ENCODE measurements around the gene BIRC3.
"Not testable (repeated sequence)": the region's sequence is repeated elsewhere in the genome, so short reads cannot be mapped to it uniquely, and the experiment has no call there.

The BIRC3 gene

DNA sequence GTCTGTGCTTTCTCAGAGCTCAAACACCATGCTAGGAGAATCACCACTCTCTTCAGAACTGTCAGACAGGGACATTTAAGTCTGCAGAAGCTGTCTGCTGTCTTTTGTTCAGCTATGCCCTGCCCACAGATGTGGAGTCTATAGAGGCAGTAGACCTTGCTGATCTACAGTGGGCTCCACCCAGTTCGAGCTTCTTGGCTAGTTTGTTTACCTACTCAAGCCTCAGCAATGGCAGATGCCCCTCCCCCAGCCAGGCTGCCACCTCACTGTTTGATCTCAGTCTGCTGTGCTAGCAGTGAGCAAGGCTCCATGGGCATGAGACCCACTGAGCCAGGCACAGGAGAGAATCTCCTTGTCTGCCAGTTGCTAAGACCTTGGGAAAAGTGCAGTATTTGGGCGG lies 16.4 kb upstream of the BIRC3 start:
- DNase-seq: not testable (repeated sequence)

DNA sequence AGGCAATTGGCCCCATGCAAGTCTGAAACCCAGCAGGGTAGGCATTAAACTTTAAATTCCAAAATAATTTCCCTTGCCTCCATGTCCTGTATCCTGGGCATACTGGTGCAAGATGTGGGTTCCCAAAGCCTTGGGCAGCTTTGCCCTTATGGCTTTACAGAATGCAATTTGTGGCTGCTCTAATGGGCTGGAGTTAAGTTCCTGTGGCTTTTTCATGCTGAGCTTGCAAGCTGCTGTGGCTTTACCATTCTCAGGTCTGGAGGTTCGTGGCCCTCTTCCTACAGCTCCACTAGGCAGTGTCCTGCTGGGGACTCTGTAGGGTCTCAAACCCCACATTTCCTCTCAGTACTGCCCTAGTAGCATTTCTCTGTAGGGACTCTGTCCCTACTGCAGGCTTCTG lies 15.0 kb upstream of the BIRC3 start:
- DNase-seq: no peak

DNA sequence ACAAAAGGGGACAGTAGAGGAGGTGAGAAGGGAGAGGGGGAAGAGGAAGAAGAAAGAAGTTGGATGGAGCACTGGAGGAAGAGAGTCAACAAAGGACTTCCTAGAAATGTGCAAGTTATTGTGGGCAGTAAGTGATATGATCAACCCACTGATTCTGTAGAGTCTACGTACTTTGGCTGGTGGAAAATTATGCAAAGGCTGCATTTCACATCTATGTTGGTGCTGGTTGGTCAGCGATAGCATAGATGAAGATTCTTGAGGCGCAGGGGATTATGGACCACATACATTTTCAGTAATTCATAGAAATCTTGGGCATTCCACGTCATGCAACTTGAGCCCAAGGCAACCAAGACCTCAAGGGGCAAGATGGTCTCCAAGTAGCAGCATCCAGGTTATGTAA lies 12.6 kb upstream of the BIRC3 start:
- DNase-seq: no peak

DNA sequence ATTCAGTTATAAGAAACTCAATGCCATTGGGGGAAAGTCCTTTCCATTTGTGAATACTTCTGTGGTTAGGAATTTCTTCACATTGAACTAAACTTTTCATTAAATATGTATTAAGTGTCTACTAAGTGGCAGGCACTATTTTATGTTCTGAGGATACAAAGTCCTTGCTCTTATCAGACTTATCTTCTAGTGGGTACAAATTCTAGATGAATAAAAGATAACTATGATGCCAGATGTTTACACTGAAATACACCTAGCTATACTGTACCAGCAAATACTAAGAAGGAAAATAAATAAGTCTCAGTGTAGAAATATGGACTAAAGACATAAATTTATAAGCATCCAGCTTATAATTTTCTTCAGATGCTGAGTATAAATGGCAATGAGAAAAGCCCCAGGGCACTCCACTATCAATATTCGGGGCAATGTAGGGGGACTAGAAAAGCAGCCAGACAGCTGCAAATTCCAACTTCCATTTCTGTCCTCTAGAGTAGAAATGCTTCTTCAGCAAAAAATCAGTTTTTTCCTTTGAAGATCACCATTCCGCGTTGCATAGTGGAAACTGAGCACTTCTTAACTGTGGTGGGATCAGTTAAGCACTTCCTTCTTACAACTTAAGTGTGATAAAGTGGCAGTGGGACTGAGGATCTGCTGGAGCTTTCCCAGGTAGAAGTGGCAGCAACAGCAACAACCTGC lies 11.8 kb upstream of the BIRC3 start:
- no peak for DNase-seq

DNA sequence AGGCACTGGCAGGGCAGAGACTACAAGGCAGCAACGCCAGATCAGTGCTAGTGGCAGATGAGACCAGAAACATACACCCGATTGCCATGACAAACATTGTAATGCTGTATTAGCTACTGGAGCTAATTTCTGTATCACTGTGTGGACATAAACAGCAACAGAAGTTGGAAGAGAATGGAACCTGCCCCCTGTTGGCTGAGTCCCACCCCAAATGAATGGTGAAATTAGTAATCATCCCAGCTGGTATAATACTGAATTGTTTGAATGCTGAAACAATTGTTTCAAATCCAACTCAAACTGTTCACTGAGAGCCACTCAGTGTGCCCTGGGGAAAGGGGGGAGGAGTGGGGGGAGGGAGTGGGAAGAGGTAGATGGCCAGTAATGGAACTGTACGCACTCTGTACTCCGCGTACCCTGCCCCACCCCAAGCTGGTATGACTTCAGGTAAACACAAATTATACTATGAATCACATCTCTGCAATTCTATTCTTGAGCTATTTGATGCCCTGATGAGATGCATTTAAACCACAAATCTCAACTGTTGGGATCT lies 11.2 kb upstream of the BIRC3 start:
- DNase-seq: no peak

DNA sequence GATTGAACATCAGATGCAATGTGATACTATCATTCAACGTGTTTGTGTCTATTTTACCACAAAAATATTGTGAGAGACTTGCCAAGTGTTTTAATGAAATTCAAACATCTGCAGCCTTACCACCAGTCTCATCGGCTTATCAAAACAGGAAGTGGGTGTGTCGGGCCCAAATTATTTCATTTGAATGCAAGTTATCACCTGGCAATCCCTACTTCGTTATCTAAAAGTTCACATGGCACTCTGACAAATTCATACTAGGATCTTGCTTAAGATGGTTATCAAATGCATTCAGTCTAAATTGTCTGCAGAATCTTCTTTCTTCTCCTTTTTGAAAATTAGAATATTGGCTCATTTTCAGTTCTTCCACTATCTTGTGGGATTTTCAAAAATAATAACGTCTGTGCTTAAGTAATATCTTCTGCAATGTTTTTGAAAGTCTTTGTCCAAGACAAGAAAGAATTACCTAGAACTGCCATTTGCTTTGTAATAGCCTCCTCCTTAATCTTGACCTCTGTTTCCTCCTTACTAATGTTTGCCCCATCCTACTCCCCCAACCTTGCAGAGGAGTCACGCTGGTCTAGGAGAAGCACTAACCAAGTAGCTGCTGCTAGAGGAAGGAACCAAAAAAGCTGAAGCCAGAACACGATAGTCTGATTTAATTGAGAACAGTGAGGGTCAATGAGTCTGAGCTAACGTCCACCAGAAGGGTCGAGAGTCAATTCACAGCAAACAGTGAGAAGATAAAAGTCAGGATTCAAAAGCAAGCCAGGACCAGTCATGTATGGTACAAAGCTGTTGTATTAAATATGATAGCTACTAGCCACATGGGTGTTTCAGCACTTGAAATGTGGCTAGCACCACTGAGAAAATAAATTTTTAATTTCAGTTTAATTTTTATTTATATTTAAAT lies 10.2 kb upstream of the BIRC3 start:
- DNase-seq: no peak

DNA sequence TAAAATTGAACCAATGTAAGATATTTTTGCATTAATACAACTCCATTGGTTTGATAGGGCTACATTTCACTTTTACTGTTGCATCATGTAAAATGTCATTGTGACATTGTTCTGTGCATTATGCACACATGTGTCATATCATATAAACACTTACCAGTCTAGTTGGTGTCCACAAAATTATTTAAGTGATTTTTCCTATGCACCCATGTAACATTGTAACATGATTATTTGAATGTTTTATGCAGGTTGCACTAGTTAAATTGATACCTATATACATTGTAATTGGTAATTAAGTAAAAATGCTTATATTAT lies 9.6 kb upstream of the BIRC3 start:
- no peak for DNase-seq

DNA sequence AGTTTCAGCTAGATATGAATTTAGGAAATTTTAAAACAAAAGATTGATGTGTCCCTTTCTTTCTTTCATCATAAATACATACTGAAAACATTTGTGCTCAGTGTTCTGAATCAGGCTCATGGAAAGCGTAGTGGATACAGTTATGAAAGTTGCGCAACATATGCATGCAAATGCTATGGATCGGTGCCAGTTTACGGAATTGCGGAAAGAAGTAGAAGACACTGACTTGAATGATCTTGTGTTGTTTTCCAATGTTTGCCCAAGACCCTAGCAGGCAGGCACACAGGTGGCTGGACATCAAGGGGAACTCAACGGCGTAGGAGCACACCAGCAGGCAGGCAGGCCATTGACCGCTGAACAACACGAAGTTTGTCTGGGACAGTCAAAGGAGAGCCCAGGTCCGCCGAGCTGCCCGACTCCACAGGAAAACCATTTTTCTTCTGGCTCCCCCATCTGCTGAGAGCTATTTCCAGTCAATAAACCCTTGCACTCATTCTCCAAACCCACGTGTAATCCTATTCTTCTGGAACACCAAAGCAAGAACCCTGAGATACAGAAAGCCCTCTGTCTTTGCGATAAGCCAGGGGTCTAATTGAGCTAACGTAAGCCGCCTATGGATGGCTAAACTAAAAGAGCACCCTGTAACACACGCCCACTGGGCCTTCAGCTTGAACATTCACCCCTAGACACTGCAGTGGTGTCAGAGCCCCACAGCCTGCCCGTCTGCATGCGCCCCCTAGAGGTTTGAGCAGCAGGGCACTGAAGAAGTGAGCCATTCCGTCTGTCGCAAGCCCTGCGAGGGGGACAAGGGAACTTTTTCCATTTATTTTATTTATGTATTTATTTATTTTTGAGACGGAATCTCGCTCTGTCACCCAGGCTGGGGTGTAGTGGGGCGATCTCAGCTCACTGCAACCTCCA lies 7.4 kb upstream of the BIRC3 start:
- no peak for DNase-seq

DNA sequence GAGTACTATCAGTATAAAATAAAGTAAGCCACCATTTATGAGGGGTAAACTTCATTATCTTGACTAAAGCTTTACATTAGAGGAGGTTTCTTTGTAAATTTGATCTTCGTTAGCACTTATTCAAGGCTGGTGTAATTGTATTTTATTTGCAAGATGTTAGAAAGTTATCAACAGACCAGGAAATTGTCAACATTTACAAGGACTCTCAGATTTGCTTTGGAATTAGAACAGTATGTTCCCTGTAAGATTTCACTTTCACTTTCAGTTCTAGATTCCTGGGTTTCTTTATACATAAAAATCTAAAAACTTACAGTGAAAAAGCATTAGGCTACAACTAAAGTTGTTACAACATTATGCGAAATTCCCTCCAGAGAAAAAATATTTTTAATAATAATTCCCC lies 4.6 kb upstream of the BIRC3 start:
- no peak for DNase-seq

DNA sequence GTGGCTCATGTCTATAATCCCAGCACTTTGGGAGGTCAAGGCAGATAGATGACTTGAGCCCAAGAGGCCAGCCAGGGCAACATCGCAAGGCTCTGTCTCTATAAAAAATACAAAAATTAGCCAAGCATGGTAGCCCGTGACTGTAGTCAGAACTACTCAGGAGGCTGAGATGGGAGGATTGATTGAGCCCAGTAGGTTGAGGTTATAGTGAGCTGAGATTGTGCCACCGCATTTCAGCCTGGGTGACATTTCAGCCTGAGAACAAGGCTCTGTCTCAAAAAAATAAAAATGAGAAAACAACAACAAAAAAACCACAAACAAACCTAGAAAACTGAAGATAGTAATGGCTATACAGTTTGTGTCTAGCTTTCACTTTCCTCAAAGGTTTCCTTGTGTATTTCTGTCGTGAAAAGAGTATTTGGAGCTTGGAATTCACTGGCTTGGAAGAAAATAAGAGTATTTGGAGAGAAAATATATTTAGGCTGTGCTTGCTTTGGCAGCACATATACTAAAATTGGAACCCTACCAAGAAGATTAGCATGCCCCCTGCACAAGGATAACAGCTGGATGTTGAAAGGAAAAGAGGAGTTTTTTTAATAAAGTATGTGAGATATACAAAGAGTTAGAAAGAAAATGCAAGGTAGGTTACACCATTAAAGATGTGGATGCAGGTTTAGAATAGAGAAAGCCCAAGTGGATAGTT lies 3.9 kb upstream of the BIRC3 start:
- DNase-seq: no peak

DNA sequence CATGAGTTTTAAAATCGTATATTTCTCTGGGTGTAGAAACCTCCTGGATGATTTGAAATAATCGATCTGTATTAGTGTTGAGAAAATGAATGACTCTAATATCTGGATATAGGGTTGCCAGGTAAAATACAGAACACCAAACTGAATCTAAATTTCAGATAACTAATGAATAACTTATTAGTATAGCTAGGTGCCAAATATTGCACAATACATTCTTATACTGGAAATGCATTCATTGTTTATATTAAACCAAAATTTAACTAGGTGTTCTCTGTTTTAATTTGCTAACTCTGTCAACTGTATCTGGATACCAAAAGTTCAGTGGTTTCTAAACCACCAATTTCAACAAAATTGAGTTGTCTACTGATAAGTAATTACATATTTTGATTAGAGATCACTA lies 2.5 kb upstream of the BIRC3 start:
- no peak for DNase-seq

DNA sequence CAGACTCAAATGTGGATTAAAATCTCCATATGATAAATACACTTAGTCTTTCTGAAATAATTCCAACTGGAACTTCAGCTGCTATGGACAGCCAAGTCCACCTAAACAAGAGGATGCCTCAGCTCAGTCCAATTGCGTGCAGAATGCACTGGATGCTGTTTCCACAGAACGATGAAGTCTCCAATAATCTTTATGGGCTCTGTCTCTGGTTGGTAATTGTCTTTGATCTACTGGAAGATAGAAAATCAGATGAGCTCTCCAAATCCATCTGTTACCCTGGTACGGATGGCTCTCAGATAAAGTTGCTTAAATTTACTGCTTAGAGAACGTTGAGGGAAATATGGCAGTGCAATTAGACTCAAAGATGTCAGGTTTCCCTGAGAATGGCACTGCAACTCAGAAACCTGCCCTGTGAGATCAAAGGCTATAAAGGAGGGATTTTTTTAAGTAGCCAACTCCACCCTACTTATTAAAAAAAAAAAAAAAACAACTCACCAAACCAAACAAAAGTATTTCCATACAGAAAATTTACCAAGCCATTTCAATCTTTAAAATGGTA lies 859 bp upstream of the BIRC3 start:
- DNase-seq: no peak

DNA sequence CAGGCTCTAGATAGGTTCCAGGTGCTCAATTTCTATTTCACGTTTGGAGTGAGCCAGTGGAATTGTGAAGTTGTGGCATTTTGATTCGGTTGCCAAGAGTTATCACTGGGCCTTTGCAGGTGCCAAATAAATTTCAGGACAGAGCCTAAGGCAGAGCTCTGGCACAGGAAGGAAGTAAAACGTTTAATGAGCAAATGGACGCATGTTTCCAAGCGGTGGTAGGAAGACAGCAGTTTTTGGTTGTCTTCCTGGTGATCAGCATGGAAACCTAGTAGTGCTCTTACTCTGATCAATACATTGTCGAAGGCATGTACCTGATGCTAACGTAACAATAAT lies 452 bp downstream of the BIRC3 start:
- no peak for DNase-seq

DNA sequence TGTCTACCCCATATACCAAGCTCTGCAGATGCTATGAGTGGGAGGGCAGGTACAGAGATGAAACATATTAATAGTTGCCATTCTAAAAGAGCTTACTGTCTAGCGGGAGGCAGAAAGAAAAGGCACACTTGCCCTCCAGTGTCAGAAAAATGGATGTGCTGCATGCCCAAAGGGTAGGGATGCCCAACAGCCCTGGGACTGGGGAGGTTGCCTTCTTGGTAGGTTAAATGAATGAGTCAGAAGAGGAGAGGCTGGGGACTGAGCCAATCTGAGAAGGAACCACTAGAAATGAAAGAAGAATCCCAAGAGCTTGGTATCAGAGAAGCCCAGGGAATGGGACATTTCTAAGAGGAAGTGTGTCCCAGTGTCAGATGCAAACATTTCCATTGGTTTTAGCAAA lies 1.2 kb downstream of the BIRC3 start:
- no peak for DNase-seq

DNA sequence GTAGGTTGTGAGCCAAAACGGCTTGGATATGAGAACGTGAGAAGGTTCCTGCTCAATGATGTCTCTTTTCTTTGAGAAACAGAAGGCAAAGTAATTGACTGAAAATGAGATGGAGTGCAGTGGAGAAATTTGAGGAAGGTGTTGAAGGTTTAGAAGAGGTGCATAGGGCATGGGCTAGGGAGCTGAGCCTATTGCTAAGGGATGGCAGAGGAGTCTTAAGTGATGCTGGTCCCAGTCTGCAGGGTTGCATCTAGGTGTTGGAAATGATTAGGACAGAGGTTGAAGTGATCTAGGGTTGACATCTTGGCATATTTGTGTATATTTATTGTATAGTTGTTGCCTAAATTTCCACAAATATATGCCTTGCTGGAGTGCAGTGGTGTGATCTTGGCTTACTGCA lies 2.3 kb downstream of the BIRC3 start:
- no peak for DNase-seq

DNA sequence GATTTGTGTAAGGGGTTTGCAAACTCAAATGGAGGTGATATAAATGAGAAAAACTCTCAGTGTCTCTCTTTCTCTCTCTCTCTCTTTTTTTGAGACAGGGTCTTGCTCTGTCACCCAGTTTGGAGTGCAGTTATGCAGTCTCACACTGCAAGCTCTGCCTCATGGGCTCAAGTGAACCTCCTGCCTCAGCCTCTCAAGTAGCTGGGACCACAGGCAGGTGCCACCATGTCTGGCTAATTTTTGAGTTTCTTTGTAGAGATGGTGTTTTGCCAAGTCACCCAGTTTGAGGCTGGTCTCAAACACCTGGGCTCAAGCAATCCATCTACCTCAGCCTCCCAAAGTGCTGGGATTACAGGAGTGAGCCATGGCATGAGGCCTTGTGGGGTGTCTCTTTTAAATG lies 2.9 kb downstream of the BIRC3 start:
- DNase-seq: no peak

DNA sequence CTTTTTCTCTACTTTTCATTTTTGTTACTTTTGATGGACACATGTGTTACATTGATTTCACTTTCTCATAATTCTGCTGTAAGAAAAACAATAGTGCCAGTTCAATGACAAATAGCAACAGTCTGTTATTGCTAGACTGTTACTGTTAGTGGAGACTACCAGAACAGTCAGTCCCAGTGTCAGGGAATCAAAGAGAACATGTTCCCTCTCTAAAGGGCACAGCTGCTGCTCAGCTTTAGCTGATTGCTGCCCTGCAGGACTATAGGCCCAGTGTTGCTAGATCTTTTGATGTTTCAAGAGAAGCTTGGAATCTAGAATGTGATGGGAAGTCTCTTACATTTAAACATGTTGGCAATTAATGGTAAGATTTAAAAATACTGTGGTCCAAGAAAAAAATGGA lies 3.4 kb downstream of the BIRC3 start:
- DNase-seq: no peak

DNA sequence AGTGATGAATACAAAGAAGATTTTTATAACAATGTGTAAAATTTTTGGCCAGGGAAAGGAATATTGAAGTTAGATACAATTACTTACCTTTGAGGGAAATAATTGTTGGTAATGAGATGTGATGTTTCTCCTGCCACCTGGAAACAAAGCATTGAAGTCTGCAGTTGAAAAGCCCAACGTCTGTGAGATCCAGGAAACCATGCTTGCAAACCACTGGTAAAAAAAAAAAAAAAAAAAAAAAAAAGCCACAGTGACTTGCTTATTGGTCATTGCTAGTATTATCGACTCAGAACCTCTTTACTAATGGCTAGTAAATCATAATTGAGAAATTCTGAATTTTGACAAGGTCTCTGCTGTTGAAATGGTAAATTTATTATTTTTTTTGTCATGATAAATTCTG lies 5.3 kb downstream of the BIRC3 start:
- no peak for DNase-seq

DNA sequence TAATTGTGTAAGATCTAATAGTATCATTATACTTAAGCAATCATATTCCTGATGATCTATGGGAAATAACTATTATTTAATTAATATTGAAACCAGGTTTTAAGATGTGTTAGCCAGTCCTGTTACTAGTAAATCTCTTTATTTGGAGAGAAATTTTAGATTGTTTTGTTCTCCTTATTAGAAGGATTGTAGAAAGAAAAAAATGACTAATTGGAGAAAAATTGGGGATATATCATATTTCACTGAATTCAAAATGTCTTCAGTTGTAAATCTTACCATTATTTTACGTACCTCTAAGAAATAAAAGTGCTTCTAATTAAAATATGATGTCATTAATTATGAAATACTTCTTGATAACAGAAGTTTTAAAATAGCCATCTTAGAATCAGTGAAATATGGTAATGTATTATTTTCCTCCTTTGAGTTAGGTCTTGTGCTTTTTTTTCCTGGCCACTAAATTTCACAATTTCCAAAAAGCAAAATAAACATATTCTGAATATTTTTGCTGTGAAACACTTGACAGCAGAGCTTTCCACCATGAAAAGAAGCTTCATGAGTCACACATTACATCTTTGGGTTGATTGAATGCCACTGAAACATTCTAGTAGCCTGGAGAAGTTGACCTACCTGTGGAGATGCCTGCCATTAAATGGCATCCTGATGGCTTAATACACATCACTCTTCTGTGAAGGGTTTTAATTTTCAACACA lies 6.4 kb downstream of the BIRC3 start:
- no peak for DNase-seq

DNA sequence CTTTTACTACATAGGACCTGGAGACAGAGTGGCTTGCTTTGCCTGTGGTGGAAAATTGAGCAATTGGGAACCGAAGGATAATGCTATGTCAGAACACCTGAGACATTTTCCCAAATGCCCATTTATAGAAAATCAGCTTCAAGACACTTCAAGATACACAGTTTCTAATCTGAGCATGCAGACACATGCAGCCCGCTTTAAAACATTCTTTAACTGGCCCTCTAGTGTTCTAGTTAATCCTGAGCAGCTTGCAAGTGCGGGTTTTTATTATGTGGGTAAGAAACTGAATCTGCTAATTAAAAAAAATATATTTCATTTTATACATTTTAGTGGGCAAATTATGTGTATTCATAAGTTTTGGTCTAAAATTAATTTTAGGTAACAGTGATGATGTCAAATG lies 7.8 kb downstream of the BIRC3 start:
- no peak for DNase-seq

DNA sequence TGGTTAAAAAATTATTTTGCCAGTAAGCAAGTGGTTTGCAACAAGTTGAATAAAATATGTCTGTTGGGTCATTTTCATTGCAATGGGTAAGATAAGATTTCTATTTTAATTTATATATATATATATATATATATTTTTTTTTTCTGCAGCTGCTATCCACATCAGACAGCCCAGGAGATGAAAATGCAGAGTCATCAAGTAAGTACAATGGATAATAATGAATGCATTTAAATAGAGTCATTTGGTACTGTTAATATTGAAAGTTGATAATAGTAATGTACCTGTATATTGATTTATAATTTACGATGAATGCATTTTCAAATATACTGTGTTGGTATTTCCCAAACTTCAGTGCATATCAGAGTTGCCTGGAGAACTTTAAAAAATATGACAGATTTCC lies 11.5 kb downstream of the BIRC3 start:
- no peak for DNase-seq

DNA sequence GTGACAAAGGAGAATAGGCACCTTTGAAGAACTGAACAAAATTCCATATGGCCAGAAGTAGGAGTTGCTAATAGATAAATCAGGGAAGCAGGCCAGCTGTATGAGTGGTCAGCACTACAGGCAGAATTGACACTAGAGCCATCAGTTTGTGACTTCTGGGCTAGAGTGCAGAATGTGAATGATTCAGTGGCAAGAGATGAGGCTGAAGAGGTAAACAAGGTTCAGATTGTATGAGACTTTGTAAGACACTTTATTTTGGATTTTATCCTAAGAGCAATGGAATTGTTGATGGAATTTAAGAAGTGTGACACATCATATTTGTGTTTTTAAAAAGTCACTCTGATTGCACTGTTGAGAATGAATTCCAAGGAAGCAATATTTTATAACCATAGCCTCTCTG lies 12.9 kb downstream of the BIRC3 start:
- no peak for DNase-seq

Data from NCI-H2029 (cell line).